Progenitor cell of endocrine pancreas (in vitro differentiated cells): Measurements from ENCODE around the gene STX1B. TPM values are rescaled to one million over a fixed set of nuclear protein-coding genes. Genes with fewer than 3 reads are reported as not detected.

Source experiments
- DNase-seq: peaks from one replicate; pipeline ENCODE4 v3.0.0; 2021; ENCODE audit warnings: low spot score; ENCODE audit not compliant: unreplicated experiment
- H3K27ac Mint-ChIP-seq: 2 replicates; pipeline ENCODE4 v1.8.0; 2021; ENCODE audit warnings: mild to moderate bottlenecking, moderate library complexity, mixed read lengths
- H3K27me3 Mint-ChIP-seq: 2 replicates; pipeline ENCODE4 v1.8.0; 2021; ENCODE audit warnings: mixed read lengths
- H3K36me3 Mint-ChIP-seq: 2 replicates; pipeline ENCODE4 v1.8.0; 2022; ENCODE audit warnings: mixed read lengths; ENCODE audit not compliant: insufficient read depth
- H3K4me1 Mint-ChIP-seq: 2 replicates; pipeline ENCODE4 v1.8.0; 2021; ENCODE audit warnings: low read depth, mixed read lengths
- H3K4me3 Mint-ChIP-seq: 2 replicates; pipeline ENCODE4 v1.8.0; 2021; ENCODE audit warnings: low read depth, mild to moderate bottlenecking, moderate library complexity, mixed read lengths
- H3K9me3 Mint-ChIP-seq: 2 replicates; pipeline ENCODE4 v1.8.0; 2021; ENCODE audit warnings: low read depth, mixed read lengths
- CTCF ChIP-seq: fragments of 200-600 bp; sonication (generic); IDR thresholded peaks from one replicate; pipeline ENCODE4 v1.5.0; 2021; ENCODE audit warnings: antibody characterized with exemption, mild to moderate bottlenecking; ENCODE audit not compliant: unreplicated experiment
- total RNA-seq: library from RNA; stranded (reverse); gene quantifications from 2 replicates; pipeline ENCODE4 v1.2.1, GENCODE V29; 2021

STX1B gene
- total RNA-seq, 1 donor from 2014 or later: 1.0 TPM

- H3K4me3 Mint-ChIP-seq: no peak overlapping the region
- H3K36me3 Mint-ChIP-seq: no peaks in the 10 kb centered on the region
- DNase-seq: no peak
- peaks cover 41% of the 10 kb centered on the region for H3K27me3 Mint-ChIP-seq
- TF ChIP-seq CTCF: no peak
- peaks cover 1% of the 10 kb centered on the region for H3K4me1 Mint-ChIP-seq
- no peaks in the 10 kb centered on the region for H3K9me3 Mint-ChIP-seq
- no peak overlapping the region for H3K27ac Mint-ChIP-seq
These were observed 7.5 kb downstream of the STX1B start for GRCh38 chr16:31002862-31003341.

GRCh38 chr16:31002250-31002700 lies 8.2 kb downstream of the STX1B start:
- Mint-ChIP-seq H3K27me3 (peaks cover 46% of the 10 kb centered on the region), H3K4me1 (peaks cover 1% of the 10 kb centered on the region), H3K9me3 (no peaks in the 10 kb centered on the region), H3K36me3 (no peaks in the 10 kb centered on the region), H3K27ac (no peak overlapping the region), H3K4me3 (no peak overlapping the region)
- DNase-seq: no peak
- TF ChIP-seq CTCF: no peak

DNA sequence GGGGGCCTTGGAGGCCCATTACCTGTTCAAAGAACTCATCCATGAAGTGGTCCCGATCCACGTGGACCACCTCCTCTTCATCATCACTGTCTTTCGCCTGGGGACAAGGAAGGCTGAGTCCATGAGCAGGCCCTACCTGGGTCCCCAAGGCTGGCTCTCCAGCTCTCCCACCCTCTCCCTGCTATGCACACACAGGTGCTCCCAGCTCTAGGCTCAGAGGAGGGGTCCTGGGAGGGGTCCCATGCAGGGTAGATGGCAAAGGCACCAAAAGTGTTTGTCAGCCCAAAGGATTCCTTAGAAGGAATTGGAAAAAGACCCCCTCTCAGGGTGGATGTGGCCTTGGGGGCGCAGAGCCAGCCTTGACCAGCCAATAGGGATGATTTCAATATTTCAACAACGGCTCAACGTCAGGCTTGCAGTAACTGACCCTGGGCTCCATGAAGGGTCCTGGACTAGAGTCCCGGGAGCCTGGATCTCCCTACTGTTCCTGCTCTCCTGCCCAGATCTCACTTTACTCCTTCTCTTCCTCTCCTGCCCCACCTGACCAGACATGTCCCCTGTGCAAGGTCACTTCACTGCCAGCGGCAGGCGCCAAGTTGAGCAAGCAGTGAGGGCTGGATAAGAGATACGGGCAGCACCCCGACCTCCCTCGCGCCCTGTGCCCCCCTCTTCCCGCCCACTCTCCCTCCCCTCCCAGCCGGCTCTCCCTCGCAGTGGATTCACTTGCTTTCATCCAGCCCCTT lies 8.8 kb downstream of the STX1B start:
- H3K27me3 Mint-ChIP-seq: peaks cover 48% of the 10 kb centered on the region
- no peaks in the 10 kb centered on the region for H3K9me3 Mint-ChIP-seq
- no peak overlapping the region for H3K4me3 Mint-ChIP-seq
- no peak overlapping the region for H3K27ac Mint-ChIP-seq
- TF ChIP-seq CTCF: no peak
- no peaks in the 10 kb centered on the region for H3K36me3 Mint-ChIP-seq
- peaks cover 3% of the 10 kb centered on the region for H3K4me1 Mint-ChIP-seq
- DNase-seq: no peak

DNA sequence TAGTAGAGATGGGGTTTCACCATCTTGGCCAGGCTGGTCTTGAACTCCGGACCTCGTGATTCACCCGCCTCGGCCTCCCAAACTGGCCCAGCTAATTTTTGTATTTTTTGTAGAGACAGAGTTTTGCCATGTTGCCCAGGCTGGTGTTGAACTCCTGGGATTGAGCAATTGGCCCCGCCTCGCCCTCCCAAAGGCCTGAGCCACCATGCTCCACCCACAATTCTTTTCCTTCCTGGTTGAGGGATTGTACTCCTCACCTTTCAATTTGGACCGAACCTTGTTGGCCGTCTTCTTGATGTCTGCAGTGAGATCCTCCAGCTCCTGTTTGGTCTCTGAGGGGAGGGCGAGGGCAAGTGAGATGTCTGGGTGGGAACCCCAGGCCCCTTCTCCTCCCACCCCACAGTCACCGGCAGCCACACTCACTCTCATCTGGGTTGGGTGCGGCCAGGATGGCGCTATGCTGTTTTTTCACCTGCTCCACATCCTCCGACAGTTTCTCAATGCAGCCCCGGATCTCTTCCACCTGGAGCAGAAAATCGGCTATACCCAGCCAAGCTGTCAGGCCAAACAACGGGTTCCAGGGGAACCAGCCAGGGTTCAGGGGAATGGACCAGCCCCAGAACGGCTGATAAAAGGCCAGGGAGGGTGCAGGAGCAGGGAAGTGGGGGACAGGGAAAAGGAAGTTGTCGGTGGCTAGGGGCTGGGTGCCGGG lies 9.6 kb downstream of the STX1B start:
- no peak for DNase-seq
- no peaks in the 10 kb centered on the region for H3K36me3 Mint-ChIP-seq
- H3K9me3 Mint-ChIP-seq: no peaks in the 10 kb centered on the region
- TF ChIP-seq CTCF: no peak
- H3K27me3 Mint-ChIP-seq: peaks cover 48% of the 10 kb centered on the region
- no peak overlapping the region for H3K4me3 Mint-ChIP-seq
- H3K27ac Mint-ChIP-seq: no peak overlapping the region
- peaks cover 5% of the 10 kb centered on the region for H3K4me1 Mint-ChIP-seq

GRCh38 chr16:30998852-30999761 lies 11.3 kb downstream of the STX1B start:
- Mint-ChIP-seq H3K27ac (no peak overlapping the region), H3K27me3 (peaks cover 55% of the 10 kb centered on the region), H3K4me3 (no peak overlapping the region), H3K36me3 (no peaks in the 10 kb centered on the region), H3K4me1 (peaks cover 5% of the 10 kb centered on the region), H3K9me3 (no peaks in the 10 kb centered on the region)
- no peak for DNase-seq
- no peak for TF ChIP-seq CTCF
